Tibial nerve (tissue), 3 donors: ENCODE measurements around the gene PGBD5.

ENCODE experiments used
- CTCF ChIP-seq, 5 experiments: fragments of 200-600 bp in 3 of 5; fragments of 450-650 bp in 2 of 5; sonication (generic) in 3 of 5; IDR thresholded peaks; one replicate each; pipeline ENCODE4 v1.5.1; 2016 to 2019; ENCODE audit warnings: antibody characterized with exemption in 5 of 5, mild to moderate bottlenecking in 3 of 5, moderate library complexity in 2 of 5
- POLR2A ChIP-seq, 2 donors: fragments of 450-650 bp; IDR thresholded peaks; one replicate each; pipeline ENCODE4 v1.6.1; 2017; ENCODE audit warnings: antibody characterized with exemption in 2 of 2, mild to moderate bottlenecking in 2 of 2, moderate library complexity in 2 of 2

GRCh38 chr1:230426246-230427093, at the start of gene PGBD5:
- TF ChIP-seq CTCF (IDR thresholded peaks at IDR 0.05) (no peak), POLR2A (IDR thresholded peaks at IDR 0.05) (no peak)
